ENCODE measurements around the gene HMCN2. TPM values are rescaled to one million over a fixed set of nuclear protein-coding genes. Genes with fewer than 3 reads are reported as not detected.

The HMCN2 gene
- total RNA-seq, 1 donor from 2014 or later = 5.8 TPM

GRCh38 chr9:130476151-130476730, 210.7 kb downstream of the HMCN2 start:
- Mint-ChIP-seq H3K36me3 (peaks cover 2% of the 10 kb centered on the region), H3K4me1 (peaks cover 11% of the 10 kb centered on the region), H3K4me3 (no peak overlapping the region), H3K9me3 (no peaks in the 10 kb centered on the region), H3K27me3 (ENCODE audit: low read depth) (no peaks in the 10 kb centered on the region), H3K27ac (no peak overlapping the region)
- DNase-seq (ENCODE audit: low spot score in 2 of 2, unreplicated experiment in 2 of 2) = no peak
- TF ChIP-seq CTCF (IDR thresholded peaks at IDR 0.05; ENCODE audit: unreplicated experiment) = no peak

DNA sequence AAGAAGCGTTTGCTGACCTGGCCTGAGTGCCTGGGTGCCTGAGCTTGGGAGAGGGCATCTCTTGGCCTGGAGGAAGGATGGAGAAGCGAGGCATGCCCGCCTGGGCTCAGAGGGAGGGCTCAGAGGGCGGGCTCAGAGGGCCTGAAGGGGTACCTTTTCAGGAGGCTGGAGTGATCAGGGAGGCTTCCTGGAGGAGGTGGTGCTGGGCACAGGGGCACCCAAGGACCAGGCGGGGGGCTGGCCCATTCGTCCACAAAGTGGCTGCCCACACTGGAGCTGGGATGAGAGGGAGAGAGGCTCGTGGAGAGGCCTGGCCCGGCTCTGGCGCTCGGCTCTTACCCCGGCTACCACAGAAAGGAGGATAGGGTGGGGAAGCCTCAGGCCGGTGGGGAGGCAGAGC, 212.0 kb downstream of the HMCN2 start:
- H3K36me3 Mint-ChIP-seq = peaks cover 2% of the 10 kb centered on the region
- TF ChIP-seq CTCF (IDR thresholded peaks at IDR 0.05; ENCODE audit: unreplicated experiment) = no peak

GRCh38 chr9:130478152-130478551, 212.6 kb downstream of the HMCN2 start:
- Mint-ChIP-seq H3K4me3 (no peak overlapping the region), H3K27ac (no peak overlapping the region), H3K9me3 (no peaks in the 10 kb centered on the region), H3K4me1 (peaks cover 20% of the 10 kb centered on the region), H3K36me3 (peaks cover 2% of the 10 kb centered on the region), H3K27me3 (ENCODE audit: low read depth) (no peaks in the 10 kb centered on the region)
- no peak for DNase-seq (ENCODE audit: low spot score in 2 of 2, unreplicated experiment in 2 of 2)
- no peak for TF ChIP-seq CTCF (IDR thresholded peaks at IDR 0.05; ENCODE audit: unreplicated experiment)

More for the DNA sequence above, 212.0 kb downstream of the HMCN2 start:
- Mint-ChIP-seq H3K9me3 (no peaks in the 10 kb centered on the region), H3K27me3 (ENCODE audit: low read depth) (no peaks in the 10 kb centered on the region), H3K27ac (no peak overlapping the region), H3K4me1 (peaks cover 14% of the 10 kb centered on the region), H3K4me3 (no peak overlapping the region)
- no peak for DNase-seq (ENCODE audit: low spot score in 2 of 2, unreplicated experiment in 2 of 2)

- H3K4me1 Mint-ChIP-seq = peaks cover 27% of the 10 kb centered on the region
- TF ChIP-seq CTCF (IDR thresholded peaks at IDR 0.05; ENCODE audit: unreplicated experiment) = no peak
- H3K4me3 Mint-ChIP-seq = no peak overlapping the region
- no peak for DNase-seq (ENCODE audit: low spot score in 2 of 2, unreplicated experiment in 2 of 2)
- H3K36me3 Mint-ChIP-seq = peaks cover 2% of the 10 kb centered on the region
- H3K27me3 Mint-ChIP-seq (ENCODE audit: low read depth) = no peaks in the 10 kb centered on the region
- no peak overlapping the region for H3K27ac Mint-ChIP-seq
- no peaks in the 10 kb centered on the region for H3K9me3 Mint-ChIP-seq
Measured at GRCh38 chr9:130478736-130479575, 213.4 kb downstream of the HMCN2 start.

GRCh38 chr9:130479587-130479986, 214.0 kb downstream of the HMCN2 start:
- no peak overlapping the region for H3K27ac Mint-ChIP-seq
- H3K4me1 Mint-ChIP-seq = peaks cover 28% of the 10 kb centered on the region

More at GRCh38 chr9:130479587-130479986, 214.0 kb downstream of the HMCN2 start:
- no peak for TF ChIP-seq CTCF (IDR thresholded peaks at IDR 0.05; ENCODE audit: unreplicated experiment)
- no peaks in the 10 kb centered on the region for H3K9me3 Mint-ChIP-seq
- peaks cover 2% of the 10 kb centered on the region for H3K36me3 Mint-ChIP-seq
- DNase-seq (ENCODE audit: low spot score in 2 of 2, unreplicated experiment in 2 of 2) = no peak
- no peaks in the 10 kb centered on the region for H3K27me3 Mint-ChIP-seq (ENCODE audit: low read depth)
- no peak overlapping the region for H3K4me3 Mint-ChIP-seq

Measured in mesothelial cell of epicardium (in vitro differentiated cells).